Effector memory CD8-positive, alpha-beta T cell (primary cell): ENCODE results near the gene TMA7B.
A peak's percentile ranks its signal among the peaks of the same experiment; 100 is the strongest.
"Not testable (repeated sequence)": the region's sequence is repeated elsewhere in the genome, so short reads cannot be mapped to it uniquely, and the experiment has no call there.

Experiments
- ATAC-seq: fragments of 150-1000 bp; cut with Tn5 transposase; replicated peaks from 2 replicates; pipeline ENCODE4 v1.10.0; 2021; ENCODE audit warnings: mild to moderate bottlenecking, moderate library complexity
- DNase-seq, 3 experiments: peaks; one replicate each; pipeline ENCODE4 v3.0.0; 2021
- H3K27ac Mint-ChIP-seq, 2 donors: one replicate each; pipeline ENCODE4 v1.8.0; 2022; ENCODE audit warnings: mild to moderate bottlenecking in 2 of 2, mixed read lengths in 2 of 2, moderate library complexity in 2 of 2
- H3K27me3 Mint-ChIP-seq, 2 donors: one replicate each; pipeline ENCODE4 v1.8.0; 2022; ENCODE audit warnings: mixed read lengths in 2 of 2
- H3K36me3 Mint-ChIP-seq: one replicate; pipeline ENCODE4 v1.8.0; 2022; ENCODE audit warnings: mild to moderate bottlenecking, moderate library complexity, mixed read lengths; ENCODE audit not compliant: insufficient read depth
- H3K4me1 Mint-ChIP-seq, 2 donors: one replicate each; pipeline ENCODE4 v1.8.0; 2022; ENCODE audit warnings: low read depth in 2 of 2, mixed read lengths in 2 of 2
- H3K4me3 Mint-ChIP-seq, 2 donors: one replicate each; pipeline ENCODE4 v1.8.0; 2022; ENCODE audit warnings: mild to moderate bottlenecking in 2 of 2, mixed read lengths in 2 of 2, moderate library complexity in 2 of 2
- H3K9me3 Mint-ChIP-seq, 2 donors: one replicate each; pipeline ENCODE4 v1.8.0; 2022; ENCODE audit warnings: mixed read lengths in 2 of 2

The TMA7B gene

GRCh38 chr22:39984746-39985145 is 24.5 kb downstream of the TMA7B start:
- H3K4me1 Mint-ChIP-seq: peaks cover 11 to 13% of the 10 kb centered on the region in 2 donors
- no peak overlapping the region for H3K27ac Mint-ChIP-seq
- no peaks in the 10 kb centered on the region for H3K9me3 Mint-ChIP-seq
- peaks cover 16% of the 10 kb centered on the region for H3K36me3 Mint-ChIP-seq
- DNase-seq: no peak
- no peak overlapping the region for H3K4me3 Mint-ChIP-seq
- ATAC-seq: no peak
- peaks cover 16 to 17% of the 10 kb centered on the region in 2 donors for H3K27me3 Mint-ChIP-seq

- Mint-ChIP-seq H3K27ac (no peak overlapping the region), H3K27me3 (peaks cover 19% of the 10 kb centered on the region in 2 donors), H3K4me1 (peaks cover 6% of the 10 kb centered on the region in 2 donors), H3K4me3 (no peak overlapping the region), H3K36me3 (peaks cover 10% of the 10 kb centered on the region), H3K9me3 (no peaks in the 10 kb centered on the region)
- no peak for ATAC-seq
- DNase-seq: no peak
Observed at GRCh38 chr22:39985383-39986035, 25.3 kb downstream of the TMA7B start.

DNA sequence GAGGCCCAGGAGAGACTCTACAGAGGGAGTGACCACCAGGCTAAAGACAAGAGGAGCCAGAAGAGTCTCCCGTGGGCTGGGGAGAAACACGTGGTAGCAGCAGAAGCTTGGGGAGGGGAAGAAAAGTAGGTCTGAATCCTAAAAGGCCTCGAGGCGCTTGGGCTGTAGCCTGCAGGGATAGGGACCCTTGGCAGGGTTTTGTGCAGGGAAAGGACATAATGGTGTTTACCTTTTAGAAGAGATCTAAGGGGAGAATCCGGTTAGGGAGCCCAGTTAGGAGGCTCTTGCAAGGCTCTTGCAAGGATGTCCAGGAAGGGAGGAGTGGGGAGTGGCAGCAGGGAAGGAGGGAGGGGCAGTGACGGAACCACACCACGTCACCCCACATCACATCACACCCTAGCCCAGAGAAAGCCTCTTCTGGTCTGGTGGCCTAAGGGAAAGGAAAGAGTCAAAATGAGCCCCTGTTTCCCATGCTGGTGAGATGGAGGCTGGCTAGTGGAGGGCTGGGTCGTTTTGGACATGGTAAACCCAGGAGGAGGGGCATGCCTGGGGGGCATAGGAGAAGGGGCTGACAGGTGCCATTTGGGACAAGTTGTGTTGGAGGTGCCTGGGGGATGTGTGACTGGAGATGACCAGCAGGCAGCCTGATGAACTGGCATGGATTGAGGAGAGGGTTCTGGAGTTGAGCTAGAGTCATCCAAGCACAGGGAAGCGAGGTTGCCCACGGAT is 28.4 kb downstream of the TMA7B start:
- ATAC-seq (no peak), DNase-seq (no peak)
- H3K27ac Mint-ChIP-seq: peak overlapping the region; percentile 13 to 79
- H3K4me3 Mint-ChIP-seq: no peak overlapping the region
- peaks cover 41 to 44% of the 10 kb centered on the region in 2 donors for H3K27me3 Mint-ChIP-seq
- peaks cover 4 to 6% of the 10 kb centered on the region in 2 donors for H3K4me1 Mint-ChIP-seq
- peaks cover 6% of the 10 kb centered on the region for H3K36me3 Mint-ChIP-seq
- no peaks in the 10 kb centered on the region for H3K9me3 Mint-ChIP-seq

GRCh38 chr22:39989633-39990032 is 29.4 kb downstream of the TMA7B start:
- ATAC-seq: no peak
- H3K27ac Mint-ChIP-seq: no peak overlapping the region

DNA sequence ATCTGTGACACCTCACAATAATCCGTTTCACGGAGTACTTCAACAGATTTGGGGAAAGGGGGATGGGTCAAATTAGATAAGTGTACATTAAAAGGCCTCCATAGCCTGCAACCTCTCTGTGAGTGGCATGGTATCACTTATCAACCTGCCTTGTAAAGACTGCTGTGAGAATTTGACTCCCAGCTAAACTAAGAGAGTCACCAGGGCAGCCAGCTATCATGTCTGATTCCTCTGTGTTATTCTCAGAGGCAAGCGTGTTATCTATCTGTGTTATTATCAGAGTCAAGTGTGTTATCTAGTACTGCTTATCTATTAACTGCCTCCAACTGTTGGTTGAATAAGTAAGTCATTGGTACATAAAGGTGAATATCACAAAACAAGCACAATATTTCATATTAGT is 30.5 kb downstream of the TMA7B start:
- peaks cover 7% of the 10 kb centered on the region for H3K36me3 Mint-ChIP-seq
- no peak for ATAC-seq
- no peaks in the 10 kb centered on the region for H3K9me3 Mint-ChIP-seq
- DNase-seq: no peak
- H3K27me3 Mint-ChIP-seq: peaks cover 51 to 52% of the 10 kb centered on the region in 2 donors
- H3K4me3 Mint-ChIP-seq: no peak overlapping the region
- peaks cover 0 to 10% of the 10 kb centered on the region in 2 donors for H3K4me1 Mint-ChIP-seq
- H3K27ac Mint-ChIP-seq: no peak overlapping the region

More at GRCh38 chr22:39989633-39990032, 29.4 kb downstream of the TMA7B start:
- peaks cover 10% of the 10 kb centered on the region for H3K36me3 Mint-ChIP-seq
- H3K4me1 Mint-ChIP-seq: peaks cover 4 to 10% of the 10 kb centered on the region in 2 donors
- peaks cover 49 to 52% of the 10 kb centered on the region in 2 donors for H3K27me3 Mint-ChIP-seq
- DNase-seq: no peak
- no peaks in the 10 kb centered on the region for H3K9me3 Mint-ChIP-seq
- no peak overlapping the region for H3K4me3 Mint-ChIP-seq

GRCh38 chr22:39991159-39991860 is 31.1 kb downstream of the TMA7B start:
- H3K4me1 Mint-ChIP-seq: peaks cover 0 to 10% of the 10 kb centered on the region in 2 donors
- DNase-seq: no peak
- H3K9me3 Mint-ChIP-seq: no peaks in the 10 kb centered on the region
- peaks cover 7% of the 10 kb centered on the region for H3K36me3 Mint-ChIP-seq
- no peak overlapping the region for H3K27ac Mint-ChIP-seq
- H3K27me3 Mint-ChIP-seq: peaks cover 57 to 58% of the 10 kb centered on the region in 2 donors
- no peak overlapping the region for H3K4me3 Mint-ChIP-seq
- no peak for ATAC-seq

GRCh38 chr22:39992088-39992826 is 32.1 kb downstream of the TMA7B start:
- ATAC-seq (no peak), DNase-seq (no peak)
- Mint-ChIP-seq H3K9me3 (no peaks in the 10 kb centered on the region), H3K36me3 (peaks cover 7% of the 10 kb centered on the region), H3K27ac (no peak overlapping the region), H3K27me3 (peaks cover 63 to 66% of the 10 kb centered on the region in 2 donors), H3K4me1 (peaks cover 0 to 10% of the 10 kb centered on the region in 2 donors), H3K4me3 (no peak overlapping the region)

DNA sequence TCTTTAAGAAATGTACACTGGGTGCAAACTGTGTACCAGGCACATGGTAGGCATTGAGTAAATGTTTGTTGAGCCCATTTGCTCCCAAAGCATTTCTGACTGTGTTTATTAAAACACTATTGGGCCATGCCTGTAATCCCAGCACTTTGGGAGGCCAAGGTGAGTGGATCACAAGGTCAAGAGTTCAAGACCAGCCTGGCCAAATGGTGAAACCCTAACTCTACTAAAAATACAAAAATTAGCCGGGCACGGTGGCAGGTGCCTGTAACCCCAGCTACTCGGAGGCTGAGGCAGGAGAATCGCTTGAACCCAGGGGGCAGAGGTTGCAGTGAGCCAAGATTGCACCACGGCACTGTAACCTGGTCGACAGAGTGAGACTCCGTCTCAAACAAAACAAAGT is 32.7 kb downstream of the TMA7B start:
- H3K36me3 Mint-ChIP-seq, ATAC-seq, DNase-seq, H3K9me3 Mint-ChIP-seq, H3K4me3 Mint-ChIP-seq, H3K27ac Mint-ChIP-seq: not testable (repeated sequence)
- Mint-ChIP-seq H3K27me3 (peaks cover 68 to 73% of the 10 kb centered on the region in 2 donors), H3K4me1 (peaks cover 0 to 10% of the 10 kb centered on the region in 2 donors)

DNA sequence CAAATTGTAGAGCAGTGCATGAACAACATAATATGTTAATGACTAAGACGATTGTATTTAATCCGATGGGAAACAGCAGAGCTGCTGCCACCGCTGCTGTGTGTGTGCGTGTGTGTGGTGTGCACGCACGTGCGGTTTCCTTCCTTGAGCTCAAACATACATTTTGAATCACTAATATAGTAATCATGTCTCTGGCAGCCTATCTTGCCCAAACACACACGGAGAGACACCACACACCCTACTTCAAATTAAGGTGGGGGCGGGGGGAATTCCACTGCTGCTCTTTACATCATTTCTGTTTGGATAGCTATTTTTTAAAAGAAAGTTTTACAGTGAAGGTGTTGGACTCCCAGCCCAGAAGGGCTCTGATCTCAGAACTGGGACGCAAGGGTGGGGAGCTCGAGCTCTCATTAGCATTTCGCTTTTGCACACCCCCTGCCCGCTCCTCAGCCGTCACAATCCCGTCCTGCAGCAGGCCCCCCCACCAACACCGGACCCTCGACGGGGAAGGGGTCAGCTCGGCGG is 33.9 kb downstream of the TMA7B start:
- Mint-ChIP-seq H3K27ac (no peak overlapping the region), H3K9me3 (no peaks in the 10 kb centered on the region), H3K4me3 (peak overlapping the region; percentile 44 to 52), H3K36me3 (peaks cover 4% of the 10 kb centered on the region), H3K27me3 (peaks cover 58 to 75% of the 10 kb centered on the region in 2 donors), H3K4me1 (peaks cover 0 to 5% of the 10 kb centered on the region in 2 donors)
- peak; percentile 65 for ATAC-seq
- no peak for DNase-seq

DNA sequence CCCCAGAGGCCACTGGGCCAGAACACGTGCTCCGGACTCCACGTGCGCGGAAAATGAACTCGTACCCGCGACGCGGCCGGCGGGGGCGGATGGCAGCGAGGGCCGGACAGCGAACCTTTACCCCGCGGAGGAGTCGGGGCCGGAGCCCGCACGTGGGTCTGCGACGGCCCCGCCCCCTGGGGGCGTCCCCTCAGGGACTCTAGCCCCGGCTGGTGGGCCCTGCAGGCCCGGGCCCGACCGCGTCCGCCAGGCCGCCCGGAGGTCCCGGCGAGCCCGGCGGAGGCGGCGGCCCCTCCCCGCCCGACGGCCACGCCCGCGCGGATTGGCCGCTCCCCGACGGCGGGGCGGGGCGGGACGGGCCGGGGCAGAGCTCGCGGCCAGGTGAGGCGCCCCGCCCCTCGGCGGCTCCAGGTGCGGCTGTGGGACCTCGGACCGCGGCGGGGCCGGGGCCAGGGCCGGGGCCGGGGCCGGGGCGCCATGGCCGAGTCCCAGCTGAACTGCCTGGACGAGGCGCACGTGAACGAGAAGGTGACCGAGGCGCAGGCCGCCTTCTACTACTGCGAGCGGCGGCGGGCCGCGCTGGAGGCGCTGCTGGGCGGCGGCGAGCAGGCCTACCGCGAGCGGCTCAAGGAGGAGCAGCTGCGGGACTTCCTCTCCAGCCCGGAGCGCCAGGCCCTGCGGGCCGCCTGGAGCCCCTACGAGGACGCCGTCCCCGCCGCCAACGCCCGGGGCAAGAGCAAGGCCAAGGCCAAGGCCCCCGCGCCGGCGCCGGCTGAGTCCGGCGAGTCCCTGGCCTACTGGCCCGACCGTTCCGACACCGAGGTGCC is 34.6 kb downstream of the TMA7B start, which contains the start of gene FAM83F:
FAM83F (plus strand) TSS at position 389 of the 827 bp plus-strand sequence; CDS start at position 478, 89 bp downstream.
- peaks cover 1 to 5% of the 10 kb centered on the region in 2 donors for H3K4me1 Mint-ChIP-seq
- H3K27ac Mint-ChIP-seq: no peak within 1 kb of the TSS
- peak in 1 of 3 experiments; percentile 9 for DNase-seq
- peaks cover 51 to 75% of the 10 kb centered on the region in 2 donors for H3K27me3 Mint-ChIP-seq
- peak; percentile 73 for ATAC-seq
- H3K36me3 Mint-ChIP-seq: peaks cover 4% of the 10 kb centered on the region
- peak within 1 kb of the TSS; percentile 44 to 52 for H3K4me3 Mint-ChIP-seq
- no peaks in the 10 kb centered on the region for H3K9me3 Mint-ChIP-seq

DNA sequence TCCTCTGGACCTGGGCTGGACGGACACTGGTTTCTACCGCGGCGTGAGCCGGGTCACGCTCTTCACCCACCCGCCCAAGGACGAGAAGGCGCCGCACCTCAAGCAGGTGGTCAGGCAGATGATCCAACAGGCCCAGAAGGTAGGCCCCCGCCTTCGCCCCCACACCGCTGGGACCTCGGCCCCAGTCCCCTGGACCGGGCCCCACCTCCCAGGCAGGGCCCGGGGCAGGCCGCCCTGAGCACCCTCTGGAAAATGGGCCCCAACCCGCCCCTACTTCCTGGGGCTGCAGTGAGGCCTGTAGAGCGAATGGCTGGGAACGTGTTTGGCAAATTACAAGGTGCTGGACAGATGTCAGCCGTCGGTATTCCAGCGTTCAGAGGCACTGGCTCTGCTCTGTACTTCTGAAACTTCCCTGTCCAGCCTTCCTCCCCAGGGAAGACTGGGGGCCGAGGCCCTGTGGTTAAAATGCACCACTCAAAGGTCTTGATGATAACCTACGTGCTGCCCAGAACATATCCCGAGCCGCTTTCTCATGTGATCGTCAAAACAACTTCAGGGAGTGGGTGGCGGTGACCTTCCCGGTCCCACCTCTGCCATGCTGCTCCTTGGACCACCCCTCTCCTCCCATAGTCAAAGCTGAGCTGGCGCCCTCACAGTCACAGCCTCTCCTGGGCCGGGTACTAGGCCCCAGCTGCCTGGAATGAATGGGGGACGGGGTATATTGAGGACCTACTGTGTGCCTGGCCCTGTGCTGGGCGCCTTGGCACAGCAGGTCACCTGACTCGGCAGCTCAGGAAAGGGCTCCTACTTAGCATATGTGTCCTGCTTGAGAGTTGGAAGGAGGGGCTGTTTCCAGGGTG is 35.4 kb downstream of the TMA7B start:
- Mint-ChIP-seq H3K9me3 (no peaks in the 10 kb centered on the region), H3K4me3 (peak overlapping the region in 1 of 2 donors; percentile 21)

More for the DNA sequence above, 35.4 kb downstream of the TMA7B start:
- DNase-seq (no peak), ATAC-seq (no peak)
- peaks cover 1 to 5% of the 10 kb centered on the region in 2 donors for H3K4me1 Mint-ChIP-seq
- no peak overlapping the region for H3K27ac Mint-ChIP-seq
- H3K36me3 Mint-ChIP-seq: peaks cover 4% of the 10 kb centered on the region
- peaks cover 48 to 81% of the 10 kb centered on the region in 2 donors for H3K27me3 Mint-ChIP-seq
